ENCODE data around the gene TDG.
A peak's percentile ranks its signal among the peaks of the same experiment; 100 is the strongest.

TDG gene

GRCh38 chr12:103948746-103949406 lies 16.8 kb upstream of the TDG start:
- DNase-seq (ENCODE audit: low spot score): no peak
- H3K9me3 Mint-ChIP-seq: no peaks in the 10 kb centered on the region
- no peaks in the 10 kb centered on the region for H3K27me3 Mint-ChIP-seq (ENCODE audit: low read depth)
- H3K36me3 Mint-ChIP-seq (ENCODE audit: low read depth): peaks cover 79% of the 10 kb centered on the region
- H3K27ac Mint-ChIP-seq: no peak overlapping the region
- no peak overlapping the region for H3K4me3 Mint-ChIP-seq
- peaks cover 24% of the 10 kb centered on the region for H3K4me1 Mint-ChIP-seq (ENCODE audit: low read depth)

GRCh38 chr12:103952497-103952896 lies 13.2 kb upstream of the TDG start:
- Mint-ChIP-seq H3K27me3 (ENCODE audit: low read depth) (no peaks in the 10 kb centered on the region), H3K27ac (peak overlapping the region; percentile 70), H3K36me3 (ENCODE audit: low read depth) (peaks cover 67% of the 10 kb centered on the region), H3K4me1 (ENCODE audit: low read depth) (peaks cover 33% of the 10 kb centered on the region), H3K4me3 (peak overlapping the region; percentile 27), H3K9me3 (no peaks in the 10 kb centered on the region)
- DNase-seq (ENCODE audit: low spot score): no peak

- Mint-ChIP-seq H3K9me3 (no peaks in the 10 kb centered on the region), H3K27ac (peak overlapping the region; percentile 97), H3K4me3 (peak overlapping the region; percentile 96), H3K36me3 (ENCODE audit: low read depth) (peaks cover 36% of the 10 kb centered on the region), H3K4me1 (ENCODE audit: low read depth) (peaks cover 25% of the 10 kb centered on the region), H3K27me3 (ENCODE audit: low read depth) (no peaks in the 10 kb centered on the region)
- DNase-seq (ENCODE audit: low spot score): no peak
Measured at GRCh38 chr12:103955811-103956508, 9.7 kb upstream of the TDG start.

GRCh38 chr12:103956509-103957027 lies 9.1 kb upstream of the TDG start:
- no peaks in the 10 kb centered on the region for H3K27me3 Mint-ChIP-seq (ENCODE audit: low read depth)
- H3K9me3 Mint-ChIP-seq: no peaks in the 10 kb centered on the region
- no peak for DNase-seq (ENCODE audit: low spot score)
- H3K36me3 Mint-ChIP-seq (ENCODE audit: low read depth): peaks cover 36% of the 10 kb centered on the region
- H3K4me3 Mint-ChIP-seq: peak overlapping the region; percentile 96
- peak overlapping the region; percentile 97 for H3K27ac Mint-ChIP-seq
- peaks cover 25% of the 10 kb centered on the region for H3K4me1 Mint-ChIP-seq (ENCODE audit: low read depth)

GRCh38 chr12:103957865-103958388 lies 7.7 kb upstream of the TDG start:
- peaks cover 25% of the 10 kb centered on the region for H3K36me3 Mint-ChIP-seq (ENCODE audit: low read depth)
- DNase-seq (ENCODE audit: low spot score): no peak
- H3K9me3 Mint-ChIP-seq: no peaks in the 10 kb centered on the region
- H3K4me3 Mint-ChIP-seq: peak overlapping the region; percentile 96
- no peaks in the 10 kb centered on the region for H3K27me3 Mint-ChIP-seq (ENCODE audit: low read depth)
- H3K27ac Mint-ChIP-seq: peak overlapping the region; percentile 97
- peaks cover 19% of the 10 kb centered on the region for H3K4me1 Mint-ChIP-seq (ENCODE audit: low read depth)

GRCh38 chr12:103958621-103959020 lies 7.1 kb upstream of the TDG start:
- no peak overlapping the region for H3K27ac Mint-ChIP-seq
- DNase-seq (ENCODE audit: low spot score): no peak
- no peaks in the 10 kb centered on the region for H3K9me3 Mint-ChIP-seq
- peak overlapping the region; percentile 43 for H3K4me3 Mint-ChIP-seq
- H3K4me1 Mint-ChIP-seq (ENCODE audit: low read depth): peaks cover 17% of the 10 kb centered on the region
- H3K27me3 Mint-ChIP-seq (ENCODE audit: low read depth): no peaks in the 10 kb centered on the region
- H3K36me3 Mint-ChIP-seq (ENCODE audit: low read depth): peaks cover 21% of the 10 kb centered on the region

- DNase-seq (ENCODE audit: low spot score): no peak
- Mint-ChIP-seq H3K36me3 (ENCODE audit: low read depth) (peaks cover 9% of the 10 kb centered on the region), H3K4me1 (ENCODE audit: low read depth) (peaks cover 17% of the 10 kb centered on the region), H3K9me3 (no peaks in the 10 kb centered on the region), H3K27me3 (ENCODE audit: low read depth) (no peaks in the 10 kb centered on the region), H3K27ac (no peak overlapping the region), H3K4me3 (no peak overlapping the region)
Measured at GRCh38 chr12:103960616-103961227, 5.0 kb upstream of the TDG start.

- Mint-ChIP-seq H3K9me3 (no peaks in the 10 kb centered on the region), H3K36me3 (ENCODE audit: low read depth) (peaks cover 12% of the 10 kb centered on the region), H3K27ac (peak overlapping the region; percentile 31)
Measured at GRCh38 chr12:103962493-103962892, 3.2 kb upstream of the TDG start.

GRCh38 chr12:103964805-103965204 lies 867 bp upstream of the TDG start:
- Mint-ChIP-seq H3K4me3 (peak overlapping the region; percentile 98), H3K27ac (peak overlapping the region; percentile 96), H3K4me1 (ENCODE audit: low read depth) (peaks cover 33% of the 10 kb centered on the region), H3K9me3 (no peaks in the 10 kb centered on the region), H3K36me3 (ENCODE audit: low read depth) (peaks cover 20% of the 10 kb centered on the region), H3K27me3 (ENCODE audit: low read depth) (no peaks in the 10 kb centered on the region)
- no peak for DNase-seq (ENCODE audit: low spot score)

More at GRCh38 chr12:103962493-103962892, 3.2 kb upstream of the TDG start:
- H3K27me3 Mint-ChIP-seq (ENCODE audit: low read depth): no peaks in the 10 kb centered on the region
- H3K4me3 Mint-ChIP-seq: no peak overlapping the region
- DNase-seq (ENCODE audit: low spot score): no peak
- peaks cover 23% of the 10 kb centered on the region for H3K4me1 Mint-ChIP-seq (ENCODE audit: low read depth)

- Mint-ChIP-seq H3K36me3 (ENCODE audit: low read depth) (peaks cover 20% of the 10 kb centered on the region), H3K4me3 (peak overlapping the region; percentile 98), H3K27ac (peak overlapping the region; percentile 96), H3K4me1 (ENCODE audit: low read depth) (peaks cover 33% of the 10 kb centered on the region), H3K9me3 (no peaks in the 10 kb centered on the region), H3K27me3 (ENCODE audit: low read depth) (no peaks in the 10 kb centered on the region)
- no peak for DNase-seq (ENCODE audit: low spot score)
Measured at GRCh38 chr12:103965255-103965589, 450 bp upstream of the TDG start.

GRCh38 chr12:103966736-103967135 lies 1.1 kb downstream of the TDG start:
- DNase-seq (ENCODE audit: low spot score): no peak
- Mint-ChIP-seq H3K4me3 (peak overlapping the region; percentile 98), H3K27me3 (ENCODE audit: low read depth) (no peaks in the 10 kb centered on the region), H3K36me3 (ENCODE audit: low read depth) (peaks cover 22% of the 10 kb centered on the region), H3K9me3 (no peaks in the 10 kb centered on the region), H3K4me1 (ENCODE audit: low read depth) (peaks cover 37% of the 10 kb centered on the region), H3K27ac (peak overlapping the region; percentile 96)

GRCh38 chr12:103969391-103969790 lies 3.7 kb downstream of the TDG start:
- Mint-ChIP-seq H3K27me3 (ENCODE audit: low read depth) (no peaks in the 10 kb centered on the region), H3K4me3 (no peak overlapping the region), H3K27ac (no peak overlapping the region), H3K36me3 (ENCODE audit: low read depth) (peaks cover 24% of the 10 kb centered on the region), H3K4me1 (ENCODE audit: low read depth) (peaks cover 38% of the 10 kb centered on the region), H3K9me3 (no peaks in the 10 kb centered on the region)
- no peak for DNase-seq (ENCODE audit: low spot score)

GRCh38 chr12:103973909-103974308 lies 8.2 kb downstream of the TDG start:
- peaks cover 25% of the 10 kb centered on the region for H3K36me3 Mint-ChIP-seq (ENCODE audit: low read depth)
- no peaks in the 10 kb centered on the region for H3K27me3 Mint-ChIP-seq (ENCODE audit: low read depth)
- H3K4me3 Mint-ChIP-seq: no peak overlapping the region
- no peak for DNase-seq (ENCODE audit: low spot score)
- H3K4me1 Mint-ChIP-seq (ENCODE audit: low read depth): peaks cover 15% of the 10 kb centered on the region
- no peaks in the 10 kb centered on the region for H3K9me3 Mint-ChIP-seq
- no peak overlapping the region for H3K27ac Mint-ChIP-seq

GRCh38 chr12:103975368-103975767 lies 9.7 kb downstream of the TDG start:
- Mint-ChIP-seq H3K4me1 (ENCODE audit: low read depth) (peaks cover 12% of the 10 kb centered on the region), H3K27ac (no peak overlapping the region), H3K9me3 (no peaks in the 10 kb centered on the region), H3K4me3 (no peak overlapping the region), H3K36me3 (ENCODE audit: low read depth) (peaks cover 31% of the 10 kb centered on the region), H3K27me3 (ENCODE audit: low read depth) (no peaks in the 10 kb centered on the region)
- DNase-seq (ENCODE audit: low spot score): no peak
